Breast epithelium (tissue), 3 donors: ENCODE results near the gene NUTM2A. TPM values are rescaled to one million over a fixed set of nuclear protein-coding genes. Genes with fewer than 3 reads are reported as not detected.

Experiments used
- total RNA-seq, 3 donors: library from RNA; depleted of rRNA; stranded (reverse); fragments of >200 nt; gene quantifications; one replicate each; pipeline ENCODE4 v1.1.0, GENCODE V29; 2016

Gene NUTM2A
- total RNA-seq, 3 donors from 2014 or later, result 0.98 to 2.9 (median 1.3) TPM

Other genes starting within 250 kb of the NUTM2A start
- gene FAM25A, start 205.2 kb upstream of the NUTM2A start, total RNA-seq, result not detected
- 100 to 1,000 TPM; 171 to 210 (median 174) TPM for gene GLUD1, start 130.6 kb upstream of the NUTM2A start, total RNA-seq
- gene SHLD2, start 130.2 kb upstream of the NUTM2A start, total RNA-seq, result 10 to 100 TPM; 35.1 to 36.7 (median 35.7) TPM
- 1 to 10 TPM; 2.4 to 2.9 (median 2.8) TPM for gene NUTM2D, start 132.3 kb downstream of the NUTM2A start, total RNA-seq